Superior temporal gyrus (tissue), 1 donor: ENCODE results near the gene SERPINA3.

Source experiments
- DNase-seq: peaks from one replicate; pipeline ENCODE4 v3.0.0-alpha.2; 2016; ENCODE audit errors: extremely low spot score

SERPINA3 gene

DNA sequence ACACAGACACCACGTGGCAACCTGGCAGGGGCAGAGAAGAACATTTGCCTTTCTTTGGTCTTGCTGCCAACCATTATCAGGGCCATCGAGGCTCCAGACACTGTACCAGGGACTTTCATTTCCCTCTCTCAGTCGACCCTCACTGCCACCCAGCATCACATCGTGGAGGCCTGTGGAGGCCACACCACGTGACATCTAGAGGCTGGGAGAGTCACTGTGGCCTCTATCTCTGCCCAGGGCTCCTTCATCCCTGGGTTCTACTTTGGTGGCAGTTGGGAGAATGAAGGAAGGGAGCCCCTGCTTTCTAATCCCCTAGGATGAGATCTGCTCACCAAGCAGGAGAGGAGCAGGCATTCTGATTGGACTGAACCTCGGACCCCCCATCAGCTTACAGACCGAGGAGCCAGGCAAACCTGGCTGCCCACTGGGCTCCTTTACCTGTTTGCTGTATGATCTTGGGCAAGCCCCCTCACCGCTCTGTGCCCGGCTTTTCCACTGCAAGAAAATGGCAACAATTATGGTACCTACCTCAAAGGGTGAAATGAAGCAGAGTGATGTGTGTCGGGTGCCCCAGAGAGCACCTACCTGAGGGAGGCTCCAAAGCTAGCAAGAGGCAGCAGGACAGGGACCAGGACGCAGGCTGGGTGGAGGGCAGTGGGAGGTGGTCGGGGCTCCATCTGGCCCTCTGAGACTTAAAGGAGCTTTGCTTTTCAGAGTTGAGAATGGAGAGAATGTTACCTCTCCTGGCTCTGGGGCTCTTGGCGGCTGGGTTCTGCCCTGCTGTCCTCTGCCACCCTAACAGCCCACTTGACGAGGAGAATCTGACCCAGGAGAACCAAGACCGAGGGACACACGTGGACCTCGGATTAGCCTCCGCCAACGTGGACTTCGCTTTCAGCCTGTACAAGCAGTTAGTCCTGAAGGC, 1.8 kb downstream of the SERPINA3 start:
- no peak for DNase-seq

- no peak for DNase-seq
Observed at GRCh38 chr14:94614802-94615201, 2.6 kb downstream of the SERPINA3 start.

DNA sequence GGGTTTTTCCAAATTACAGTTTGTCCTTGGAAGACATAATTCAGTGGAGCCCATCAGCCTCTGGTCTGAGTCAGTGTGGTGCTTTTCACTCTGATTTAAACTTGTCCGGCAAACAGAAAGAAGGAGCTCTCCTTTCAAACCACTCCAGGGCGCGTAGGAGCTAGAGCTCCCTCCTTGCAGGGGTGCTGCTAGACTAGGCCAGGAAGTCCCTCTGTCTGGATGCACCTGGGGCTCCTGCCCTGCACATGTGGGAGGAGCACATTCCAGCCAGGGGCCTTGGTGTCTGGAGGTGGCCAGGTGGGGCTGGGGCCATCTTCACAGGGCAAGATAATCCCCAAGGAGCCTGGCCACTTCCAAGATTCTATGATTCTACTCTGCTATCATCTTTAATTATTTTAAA, 3.1 kb downstream of the SERPINA3 start:
- DNase-seq: no peak

DNA sequence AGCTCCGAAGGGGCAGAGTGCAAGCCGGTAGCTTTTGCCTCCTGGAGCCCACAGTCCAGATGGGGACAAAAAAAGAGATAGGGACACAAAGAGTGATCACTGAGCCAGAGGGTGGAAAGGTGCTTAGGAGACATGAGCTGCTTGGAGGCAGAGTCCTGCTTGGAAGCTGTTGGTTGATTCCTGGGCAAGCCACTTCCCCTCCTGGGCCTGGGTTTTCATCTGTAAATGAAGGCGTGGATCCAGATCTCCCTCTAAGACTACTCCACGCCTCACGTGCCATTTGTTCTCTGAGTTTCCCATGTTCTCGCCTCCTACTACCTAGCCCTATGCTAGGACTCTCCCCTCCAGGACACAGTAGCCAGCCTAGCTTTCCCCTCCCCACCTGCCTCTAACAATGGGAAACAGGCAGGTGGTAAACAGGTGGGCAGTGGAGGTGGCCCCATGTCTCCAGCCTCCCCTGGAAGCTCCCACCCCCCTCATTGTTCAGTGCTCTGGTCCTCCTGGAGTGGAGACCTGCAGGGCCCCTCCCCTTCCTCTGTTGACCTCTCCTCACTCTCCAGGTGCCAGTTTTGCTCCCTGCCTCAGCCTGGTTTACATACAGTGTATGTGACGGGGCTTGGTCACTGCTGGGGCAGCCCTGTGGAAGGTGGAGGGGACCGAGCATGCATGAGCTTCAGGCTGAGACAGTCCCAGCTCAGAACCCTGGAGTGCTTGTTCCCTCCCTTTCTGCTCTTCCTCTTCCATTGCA, 3.8 kb downstream of the SERPINA3 start:
- DNase-seq: no peak

DNA sequence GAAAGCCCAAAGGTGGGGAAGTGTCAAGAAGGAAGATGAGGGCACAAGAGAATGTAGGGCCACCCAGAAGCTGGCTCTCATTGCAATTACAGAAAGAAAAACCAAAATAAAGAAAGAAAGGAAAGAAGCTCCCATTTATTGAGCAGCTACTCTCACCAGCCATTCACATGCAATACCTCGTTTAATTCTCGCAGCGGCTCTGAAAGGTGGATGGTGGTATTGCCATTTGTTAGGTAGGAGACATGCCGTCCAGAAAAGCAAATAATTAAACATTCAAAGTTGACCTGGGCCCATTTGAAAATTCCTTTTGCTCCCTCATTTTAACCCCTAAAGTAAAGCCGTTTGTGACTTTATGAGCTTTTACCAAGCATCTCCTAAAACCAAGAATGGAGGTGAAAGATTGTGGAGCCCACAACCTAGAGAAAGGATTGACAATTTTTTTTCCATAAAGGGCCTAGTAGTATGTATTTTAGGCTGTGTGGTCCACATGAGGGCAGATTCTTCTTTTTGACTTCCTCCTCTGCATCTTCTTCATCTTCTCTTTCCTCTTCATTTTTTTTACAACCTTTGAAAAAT, 5.3 kb downstream of the SERPINA3 start:
- no peak for DNase-seq

DNA sequence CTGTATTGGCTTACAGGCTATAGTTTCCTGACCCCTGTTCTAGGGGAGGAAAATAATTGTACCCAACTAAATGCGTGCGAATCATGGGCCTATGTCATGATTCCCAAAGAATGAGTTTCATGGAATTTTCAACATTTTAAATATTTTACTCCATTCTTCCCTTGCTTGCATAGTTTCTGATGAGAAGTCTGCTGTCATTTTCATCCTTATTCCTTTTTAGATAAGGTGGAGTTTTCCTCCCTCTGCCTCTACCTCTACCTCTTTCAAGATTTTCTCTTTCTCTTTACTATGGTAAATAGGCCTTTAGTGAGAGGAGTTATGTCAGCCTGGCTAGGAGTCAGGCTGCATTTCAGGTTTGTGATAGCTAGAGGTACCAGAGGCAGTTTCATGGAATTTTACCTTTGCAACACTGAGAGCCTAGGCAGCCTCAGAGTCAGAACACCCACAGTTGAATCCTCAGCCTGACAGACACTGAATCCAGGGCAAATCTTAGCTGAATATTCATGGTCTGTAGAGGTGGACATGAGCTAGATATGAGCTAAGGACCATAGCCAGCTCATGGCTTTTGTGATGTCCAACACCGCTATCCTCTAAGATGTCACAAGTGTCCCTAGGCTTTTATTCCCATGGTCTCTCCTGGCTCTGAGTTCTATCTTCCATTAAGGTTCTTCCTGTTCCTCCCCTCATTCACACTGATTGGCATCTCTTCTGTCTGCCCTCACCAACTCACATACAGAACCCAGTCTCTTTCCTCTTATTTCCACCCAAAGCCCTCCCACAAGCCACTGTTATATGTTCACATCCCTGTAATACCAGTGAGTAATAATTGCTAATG, 6.0 kb downstream of the SERPINA3 start:
- DNase-seq: no peak

GRCh38 chr14:94619297-94619696, 7.1 kb downstream of the SERPINA3 start:
- DNase-seq: no peak

DNA sequence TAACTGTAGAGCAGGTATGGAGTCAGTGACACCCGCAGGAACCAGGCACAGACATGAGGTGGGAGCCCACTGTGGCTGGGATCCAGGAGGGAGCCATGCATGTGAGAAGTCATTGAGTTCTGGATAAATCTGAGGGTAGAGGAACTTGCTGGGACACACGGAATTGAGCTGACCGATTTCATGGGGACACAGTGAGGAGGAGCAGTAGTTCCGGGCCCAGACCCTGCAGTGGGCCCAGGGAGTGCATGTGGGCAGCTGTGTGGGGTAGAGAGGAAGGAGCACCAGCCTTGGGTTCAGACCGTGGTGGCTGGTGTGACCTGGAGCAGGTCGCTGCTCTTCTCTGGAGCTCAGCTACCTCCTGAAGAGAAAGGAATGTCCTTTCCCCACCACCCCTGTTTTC, 8.4 kb downstream of the SERPINA3 start:
- no peak for DNase-seq

- DNase-seq: no peak
Observed at GRCh38 chr14:94621358-94622134, 9.4 kb downstream of the SERPINA3 start.

DNA sequence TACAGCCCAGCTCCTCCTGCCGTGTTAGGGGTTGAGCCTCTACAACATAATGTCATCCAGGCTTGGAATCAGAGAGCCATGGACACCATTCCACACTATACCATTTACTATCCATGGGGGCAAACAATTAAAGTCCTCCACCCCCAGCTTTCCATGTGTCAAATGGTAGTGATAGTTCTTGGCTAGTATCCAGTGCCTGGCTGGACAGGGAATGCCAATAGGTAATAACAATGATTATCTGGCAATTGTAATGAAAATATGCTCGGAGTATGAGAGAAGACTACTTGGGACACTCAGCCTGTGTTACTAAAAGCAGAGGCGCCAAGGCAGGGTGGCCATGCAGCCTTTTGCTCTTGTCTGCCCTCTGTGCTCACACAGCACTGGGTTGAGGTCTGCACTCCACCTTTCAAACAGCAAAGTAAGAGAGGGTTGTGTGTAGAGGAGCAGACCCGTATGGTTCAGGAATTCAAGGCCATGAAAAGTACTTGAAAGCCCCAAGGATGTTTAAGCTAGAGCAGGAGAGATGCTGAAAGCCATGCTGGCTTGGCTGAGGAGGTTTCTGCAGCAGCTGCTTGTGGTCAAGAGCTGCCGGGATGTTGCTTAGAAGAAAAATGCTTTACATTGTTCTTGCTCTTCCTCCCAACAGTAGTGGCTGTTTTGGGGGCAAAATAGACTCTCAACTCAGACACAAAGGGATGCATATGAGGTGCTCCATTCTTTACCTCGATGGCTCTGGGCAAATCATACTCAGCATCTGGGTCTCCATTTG, 10.6 kb downstream of the SERPINA3 start:
- no peak for DNase-seq

DNA sequence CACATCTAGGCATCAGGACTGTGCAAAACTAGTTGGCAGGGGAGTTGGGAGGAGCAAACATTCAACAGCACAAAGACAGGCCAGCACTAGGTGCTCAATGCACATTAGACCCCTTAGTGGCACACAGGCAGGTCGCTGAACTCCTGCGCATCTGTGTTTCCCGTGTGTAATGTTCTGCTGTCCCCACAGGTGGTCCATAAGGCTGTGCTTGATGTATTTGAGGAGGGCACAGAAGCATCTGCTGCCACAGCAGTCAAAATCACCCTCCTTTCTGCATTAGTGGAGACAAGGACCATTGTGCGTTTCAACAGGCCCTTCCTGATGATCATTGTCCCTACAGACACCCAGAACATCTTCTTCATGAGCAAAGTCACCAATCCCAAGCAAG, 11.2 kb downstream of the SERPINA3 start:
- no peak for DNase-seq

DNA sequence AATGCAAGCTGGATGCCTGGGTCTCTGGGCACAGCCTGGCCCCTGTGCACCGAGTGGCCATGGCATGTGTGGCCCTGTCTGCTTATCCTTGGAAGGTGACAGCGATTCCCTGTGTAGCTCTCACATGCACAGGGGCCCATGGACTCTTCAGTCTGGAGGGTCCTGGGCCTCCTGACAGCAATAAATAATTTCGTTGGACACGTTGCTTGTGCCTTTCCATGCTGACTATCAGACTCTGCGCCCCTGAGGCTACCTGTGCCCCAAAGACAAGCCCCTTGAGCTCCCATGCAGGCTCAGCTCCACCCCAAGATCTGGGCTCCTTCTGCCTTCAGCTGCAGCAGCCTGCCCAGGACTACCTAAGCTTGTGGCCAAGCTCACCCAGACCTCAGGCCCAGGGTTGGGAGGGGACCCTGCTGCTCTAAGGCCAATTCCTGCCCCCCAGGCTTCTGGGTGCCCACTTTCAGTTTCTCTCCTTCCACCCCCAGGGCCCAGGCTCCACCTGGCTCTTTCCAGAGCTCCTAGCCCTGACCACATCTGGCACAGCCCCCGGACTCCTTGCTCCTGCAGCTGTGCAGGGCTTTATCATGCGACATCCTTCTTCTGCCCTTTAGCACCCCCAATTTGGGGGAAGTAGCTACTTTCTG, 11.8 kb downstream of the SERPINA3 start:
- no peak for DNase-seq

DNA sequence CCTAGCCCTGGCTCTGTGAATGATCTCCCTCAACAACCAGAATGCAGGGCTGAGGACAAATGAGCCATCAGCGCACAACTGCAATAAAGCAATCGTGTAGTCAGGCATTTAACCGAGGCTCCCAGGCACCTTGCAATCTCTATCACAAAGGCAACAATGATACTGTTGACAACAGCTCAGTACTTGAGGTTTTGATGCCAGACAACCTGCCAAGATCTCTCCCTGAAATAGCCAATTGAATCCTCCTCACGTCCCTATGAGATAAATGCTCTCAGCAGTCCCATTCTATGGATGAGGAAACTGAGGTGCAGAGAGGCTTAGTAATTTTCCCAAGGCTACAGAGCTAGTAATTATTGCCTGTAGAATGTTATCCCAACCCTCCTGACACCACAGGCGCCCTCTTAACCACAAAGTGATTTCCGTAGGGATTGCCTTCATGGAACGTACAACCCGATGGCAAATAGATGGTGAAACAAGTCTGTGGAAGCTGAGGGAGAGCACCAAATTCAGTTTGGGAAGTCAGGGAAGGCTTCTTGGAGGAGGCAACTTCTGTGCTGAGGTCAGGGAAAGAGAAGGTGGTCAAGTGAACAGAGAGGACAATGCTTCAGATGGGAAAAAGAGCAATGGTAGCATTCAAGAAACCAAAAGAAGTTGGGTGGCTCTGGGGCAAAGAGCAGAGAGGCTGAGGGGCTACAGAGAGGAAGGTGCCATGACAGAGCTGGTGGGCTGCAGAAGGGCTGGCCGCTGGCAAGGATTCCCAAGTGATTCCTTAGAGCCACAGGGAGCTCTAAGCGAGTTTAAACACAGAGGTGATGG, 12.6 kb downstream of the SERPINA3 start:
- no peak for DNase-seq

- DNase-seq: no peak
Observed at GRCh38 chr14:94625353-94625635, 13.1 kb downstream of the SERPINA3 start.

DNA sequence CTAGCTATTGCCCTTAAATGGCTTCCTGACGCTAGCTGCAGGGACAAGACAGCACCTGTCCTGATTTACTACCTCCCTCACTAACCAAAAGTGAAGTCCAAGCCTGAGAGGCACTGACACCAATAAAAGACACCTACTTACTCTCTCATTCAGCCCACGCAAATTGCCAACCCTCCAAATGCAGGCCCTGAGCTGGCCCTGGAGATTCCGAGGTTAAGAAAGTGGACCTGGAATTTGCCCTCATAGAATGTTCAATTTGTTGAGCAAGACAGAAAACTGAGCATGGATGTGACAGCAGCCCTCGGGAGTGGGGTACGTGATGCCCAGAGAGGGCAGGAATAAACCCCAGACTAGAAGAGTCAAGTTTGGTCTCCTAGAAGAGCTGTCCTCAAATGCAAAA, 16.4 kb downstream of the SERPINA3 start:
- no peak for DNase-seq

DNA sequence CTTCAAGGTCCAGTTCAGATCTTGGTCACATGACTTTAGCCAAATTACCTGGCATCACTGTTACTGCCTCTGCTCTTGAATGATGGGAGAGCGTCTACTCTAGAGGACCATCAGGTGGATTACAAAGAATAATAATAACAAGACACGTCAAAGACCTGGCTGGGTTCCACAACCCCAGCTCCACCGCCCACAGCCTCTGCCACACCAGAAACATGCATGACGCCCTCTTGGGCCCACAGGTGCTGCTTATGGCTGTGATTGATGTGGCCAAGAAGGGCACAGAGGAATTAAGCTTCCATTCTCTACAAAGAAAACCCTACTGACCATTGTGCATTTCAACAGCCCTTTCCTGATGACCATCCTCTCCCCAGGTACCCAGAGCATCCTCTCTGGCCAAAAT, 18.2 kb downstream of the SERPINA3 start:
- no peak for DNase-seq

DNA sequence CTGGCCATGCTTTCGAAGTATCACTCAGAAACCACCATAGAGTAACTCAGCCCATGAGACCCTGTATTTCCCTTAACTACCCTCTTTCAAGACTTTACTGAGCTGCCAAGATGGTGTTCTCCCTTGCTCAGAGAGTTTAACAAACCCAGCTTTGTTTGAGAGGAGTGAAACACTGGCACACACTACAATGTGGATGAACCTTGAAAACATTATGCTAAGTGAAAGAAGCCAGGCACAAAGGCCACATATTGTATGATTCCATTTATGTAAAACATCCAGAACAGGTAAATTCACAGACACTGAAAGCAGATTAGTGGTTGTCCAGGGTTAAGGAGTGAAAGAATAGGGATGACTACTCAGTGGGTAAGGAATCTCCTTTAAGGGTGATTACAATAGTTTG, 18.9 kb downstream of the SERPINA3 start:
- DNase-seq: no peak

DNA sequence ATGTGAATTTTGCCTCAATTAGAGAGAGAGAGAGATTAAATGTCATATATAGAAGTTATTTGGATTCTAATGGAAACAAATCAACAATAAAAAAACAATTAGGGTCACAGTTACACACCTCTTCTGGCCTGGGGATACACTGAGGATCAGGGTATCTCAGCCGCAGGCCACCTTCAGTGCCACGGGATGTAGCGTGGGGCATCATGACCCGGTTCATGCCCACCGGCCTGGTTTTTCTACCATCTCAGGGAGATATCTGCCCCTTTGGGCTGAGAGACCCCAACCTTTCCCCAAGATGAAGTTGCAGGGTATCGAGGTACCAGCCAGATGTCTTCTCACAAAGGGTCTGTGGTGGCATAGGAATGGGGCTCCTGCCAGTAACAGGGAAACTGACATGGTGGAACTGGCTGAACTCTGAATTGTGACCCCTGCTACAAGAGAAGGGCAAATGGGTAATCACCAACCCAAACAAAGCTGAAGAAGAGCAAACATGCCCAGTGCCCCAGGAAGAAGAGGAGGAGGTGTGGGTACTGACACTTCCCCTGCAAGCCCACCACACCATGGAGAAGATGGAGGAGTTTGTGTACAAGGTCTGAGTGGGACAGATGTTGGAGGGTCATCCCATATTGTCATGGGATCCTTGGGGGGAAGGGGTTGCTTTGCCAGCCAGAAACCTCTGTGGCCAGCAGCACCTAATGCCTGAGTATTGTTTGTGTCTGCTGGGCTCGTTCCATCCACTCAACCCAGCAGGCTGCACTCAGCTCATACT, 19.5 kb downstream of the SERPINA3 start:
- DNase-seq: no peak

DNA sequence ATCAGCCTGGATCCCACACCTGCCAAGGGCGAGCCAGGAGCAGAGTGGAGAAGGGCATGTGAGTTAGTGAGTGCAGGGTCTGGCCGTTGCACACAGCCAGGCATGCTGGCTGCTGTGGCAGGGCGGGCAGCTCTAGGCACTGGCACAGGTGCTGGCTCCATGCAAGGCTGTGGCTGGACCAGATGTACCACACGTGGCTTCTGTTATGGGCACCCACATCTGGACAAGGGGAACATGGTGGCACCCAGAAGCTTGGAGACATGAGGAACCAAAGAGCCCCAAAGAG, 20.1 kb downstream of the SERPINA3 start:
- no peak for DNase-seq
